Measurements from ENCODE around the gene ELL. TPM values are rescaled to one million over a fixed set of nuclear protein-coding genes. Genes with fewer than 3 reads are reported as not detected.

The ELL gene
- polyA plus RNA-seq, 1 of the 3 experiments (the other 2 are of a cell fraction) = 7.4 TPM

DNA sequence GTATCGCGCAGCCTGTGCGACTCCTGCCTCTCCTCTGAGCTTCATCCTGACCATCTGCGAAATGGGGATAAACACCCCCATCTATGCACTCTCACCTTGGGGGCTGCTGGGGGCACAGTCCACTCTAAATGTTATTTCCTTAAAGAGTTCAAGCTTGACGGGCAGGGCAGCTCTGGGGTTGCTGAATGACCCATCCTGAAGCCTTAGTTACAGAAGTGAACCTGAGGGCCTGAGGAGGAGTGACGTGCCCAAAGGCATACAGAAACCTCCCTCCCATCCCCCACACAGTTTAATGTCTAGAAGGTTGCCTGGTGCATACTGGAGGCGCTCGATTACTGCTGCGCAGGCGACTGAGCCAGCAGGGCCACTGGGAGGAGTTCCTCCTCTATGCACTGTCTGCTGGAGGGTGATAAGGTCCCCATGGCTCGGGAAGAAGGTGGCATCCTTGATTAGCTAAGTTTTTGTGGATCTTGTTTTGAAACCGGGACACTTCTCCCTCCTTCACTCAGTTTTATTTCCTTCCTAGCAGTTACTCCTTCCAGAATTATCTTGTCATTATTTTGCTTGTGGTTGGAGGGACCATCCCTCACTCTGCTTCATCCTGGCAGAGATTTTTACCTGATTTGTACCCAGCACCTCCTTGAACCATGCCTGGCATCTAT lies 22.1 kb upstream of the ELL start:
- ChIA-PET POLR2A (interaction anchor here (1.0 kb wide), 1 partner anchor 14 kb away, joined by 3 read pairs; the partner anchor contains the start of gene KXD1), CTCF (interaction anchor here (1.1 to 1.7 kb wide), 4 partner anchors 24 to 74 kb away, joined by 3 to 4 read pairs (median 4); no protein-coding TSS in a partner anchor)
- no peak overlapping the region for H3K9ac ChIP-seq

DNA sequence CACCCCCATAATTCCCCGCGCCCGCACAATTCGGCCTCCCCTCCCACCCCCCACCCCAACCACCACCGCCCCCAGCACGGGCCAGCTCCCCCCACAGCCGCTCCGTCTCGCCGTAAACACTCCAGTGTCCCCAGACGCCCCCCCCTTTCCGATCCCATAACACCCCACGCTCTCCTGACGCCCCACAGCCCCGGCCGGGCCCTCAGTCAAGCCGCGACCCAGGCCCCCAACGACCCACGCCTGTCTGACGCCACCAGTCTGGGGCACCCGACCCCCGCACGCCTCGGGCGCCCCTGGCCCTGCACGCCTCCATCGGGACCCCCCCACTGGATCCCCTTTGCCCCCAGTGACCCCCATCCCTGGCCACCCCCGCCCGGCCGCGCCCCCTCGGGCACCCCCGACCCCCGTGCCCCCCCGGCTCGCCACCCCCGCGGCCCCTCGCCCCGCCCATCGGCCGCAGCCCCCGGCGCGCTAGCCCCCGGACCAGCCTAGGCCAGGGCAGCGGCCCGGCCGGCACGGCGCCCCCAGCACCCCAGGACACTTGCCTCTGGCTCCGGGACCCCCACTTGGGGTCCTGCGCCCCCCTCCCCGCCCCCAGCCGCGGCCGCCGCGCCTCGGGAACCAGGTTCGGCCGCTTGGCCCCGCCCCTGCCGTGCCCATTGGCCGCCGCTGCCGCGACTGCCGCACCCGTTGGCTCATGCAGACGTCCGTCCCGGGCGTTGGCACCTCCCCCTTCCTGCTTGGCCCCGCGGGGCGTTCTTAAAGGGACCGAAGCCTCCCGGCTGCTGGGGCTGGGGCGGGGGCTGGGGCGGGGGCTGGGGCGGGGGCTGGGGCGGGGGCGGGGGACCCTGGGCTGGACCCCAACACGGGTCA lies 21.3 kb upstream of the ELL start, which contains the start of gene FKBP8:
Gene FKBP8 (minus strand): TSS at position 633 of the 873 bp plus-strand sequence. CDS start 1,603 bp downstream, outside the sequence.
- Histone ChIP-seq H3K4me1 (ENCODE audit: control insufficient read depth in 1 of 2, insufficient read depth in 2 of 2, low read depth in 1 of 2, low read length in 1 of 2) (peaks cover 0 to 15% of the 10 kb centered on the region in 2 experiments; a peak in 2 of 4 replicates), H3K9me3 (no peaks in the 10 kb centered on the region), H3K9ac (peak within 1 kb of the TSS; percentile 73), H2AFZ (ENCODE audit: low read depth) (peak within 1 kb of the TSS; percentile 94), H3K4me3 (ENCODE audit: low read depth in 2 of 2, low read length in 1 of 2) (peak within 1 kb of the TSS; percentile 64 to 68), H3K27ac (ENCODE audit: low read depth in 2 of 2, low read length in 1 of 2) (peak within 1 kb of the TSS; percentile 27 to 75; a peak in 3 of 4 replicates), H3K36me3 (replicated peaks in 1 of 2; ENCODE audit: control insufficient read depth in 1 of 2, insufficient read depth in 2 of 2, low read length in 1 of 2) (peaks cover 16 to 19% of the 10 kb centered on the region in 2 experiments), H3K27me3 (ENCODE audit: insufficient read depth) (no peaks in the 10 kb centered on the region), H3F3A (replicated peaks; ENCODE audit: insufficient read depth) (peaks cover 4% of the 10 kb centered on the region), H3K9me2 (no peaks in the 10 kb centered on the region), H3K79me2 (ENCODE audit: insufficient read depth) (peaks cover 17% of the 10 kb centered on the region), H4K20me1 (ENCODE audit: insufficient read depth) (no peaks in the 10 kb centered on the region), H3K4me2 (peak within 1 kb of the TSS; percentile 94)
- TF ChIP-seq PBX3 (IDR thresholded peaks at IDR 0.05) = peak; percentile 99
- TF ChIP-seq TCF12 (IDR thresholded peaks at IDR 0.05) = no peak
- peak; percentile 49; the same call in 1 of the 2 replicates for TF ChIP-seq GABPA (IDR thresholded peaks at IDR 0.05; ENCODE audit: low read depth)
- peak; percentile 99 for DNase-seq
- 1% methylated on average over 19 of the region's 86 CpGs for WGBS (ENCODE audit: low lambda C conversion rate)
- ChIA-PET CTCF (interaction anchor here (1.0 to 1.7 kb wide), 7 partner anchors 23 to 82 kb away, joined by 3 to 5 read pairs (median 4); partner anchors contain the start of gene REX1BD), POLR2A (no interaction called here)

More for the DNA sequence above, 22.1 kb upstream of the ELL start:
- Histone ChIP-seq H3K9me2 (no peaks in the 10 kb centered on the region), H4K20me1 (ENCODE audit: insufficient read depth) (no peaks in the 10 kb centered on the region), H2AFZ (ENCODE audit: low read depth) (peak overlapping the region; percentile 94), H3K4me2 (peak overlapping the region; percentile 71), H3K4me3 (ENCODE audit: low read depth in 2 of 2, low read length in 1 of 2) (peak overlapping the region; percentile 31 to 34; a peak in 3 of 4 replicates), H3K4me1 (ENCODE audit: control insufficient read depth in 1 of 2, insufficient read depth in 2 of 2, low read depth in 1 of 2, low read length in 1 of 2) (peaks cover 0 to 15% of the 10 kb centered on the region in 2 experiments; a peak in 2 of 4 replicates), H3K9me3 (no peaks in the 10 kb centered on the region), H3K79me2 (ENCODE audit: insufficient read depth) (peaks cover 17% of the 10 kb centered on the region), H3K36me3 (replicated peaks in 1 of 2; ENCODE audit: control insufficient read depth in 1 of 2, insufficient read depth in 2 of 2, low read length in 1 of 2) (peaks cover 16 to 17% of the 10 kb centered on the region in 2 experiments), H3K27ac (ENCODE audit: low read depth in 2 of 2, low read length in 1 of 2) (no peak overlapping the region), H3F3A (replicated peaks; ENCODE audit: insufficient read depth) (peaks cover 4% of the 10 kb centered on the region), H3K27me3 (ENCODE audit: insufficient read depth) (no peaks in the 10 kb centered on the region)
- 38% methylated on average over 9 of the region's 12 CpGs for WGBS (ENCODE audit: low lambda C conversion rate)
- TF ChIP-seq CHD2 (IDR thresholded peaks at IDR 0.05; ENCODE audit: low read length, partially characterized antibody) (no peak), RAD21 (IDR thresholded peaks at IDR 0.05; ENCODE audit: low read length) (0 out of 2 replicates have a peak, but pooled peaks have one; percentile 11)
- DNase-seq = no peak
